Putamen (tissue), 1 donor: ENCODE results near the gene LFNG.

Experiments
- DNase-seq: peaks from one replicate; pipeline ENCODE4 v3.0.0-alpha.2; 2016; ENCODE audit warnings: low spot score

The LFNG gene

GRCh38 chr7:2517026-2517425, 2.5 kb upstream of the LFNG start:
- no peak for DNase-seq

- no peak for DNase-seq
Observed at GRCh38 chr7:2517678-2518507, 1.7 kb upstream of the LFNG start.

- no peak for DNase-seq
Observed at GRCh38 chr7:2518737-2519118, 846 bp upstream of the LFNG start.

- no peak for DNase-seq
Observed at GRCh38 chr7:2520131-2520760, 672 bp downstream of the LFNG start.

GRCh38 chr7:2520761-2521290, 1.3 kb downstream of the LFNG start:
- no peak for DNase-seq

- no peak for DNase-seq
Observed at GRCh38 chr7:2521341-2521745, 1.8 kb downstream of the LFNG start.

GRCh38 chr7:2521952-2522591, 2.5 kb downstream of the LFNG start:
- DNase-seq: no peak

GRCh38 chr7:2522780-2523433, 3.3 kb downstream of the LFNG start:
- DNase-seq: no peak

GRCh38 chr7:2523461-2523936, 3.9 kb downstream of the LFNG start:
- no peak for DNase-seq

GRCh38 chr7:2523941-2524807, 4.6 kb downstream of the LFNG start:
- DNase-seq: peak; percentile 94

GRCh38 chr7:2524808-2525657, 5.5 kb downstream of the LFNG start:
- no peak for DNase-seq

- no peak for DNase-seq
Observed at GRCh38 chr7:2525658-2526630, 6.4 kb downstream of the LFNG start.

GRCh38 chr7:2526659-2527504, 7.3 kb downstream of the LFNG start:
- DNase-seq: no peak

GRCh38 chr7:2527505-2528467, 8.2 kb downstream of the LFNG start:
- no peak for DNase-seq

- no peak for DNase-seq
Observed at GRCh38 chr7:2528481-2529095, 9.0 kb downstream of the LFNG start.
